NCI-H526 treated with DMSO at 0.1 percent for 48 hours (cell line): ENCODE data around the gene SHPK.

Experiments used
- DNase-seq: peaks from one replicate; lab custom pipeline; 2025; lab: John Stamatoyannopoulos, UW

Gene SHPK

DNA sequence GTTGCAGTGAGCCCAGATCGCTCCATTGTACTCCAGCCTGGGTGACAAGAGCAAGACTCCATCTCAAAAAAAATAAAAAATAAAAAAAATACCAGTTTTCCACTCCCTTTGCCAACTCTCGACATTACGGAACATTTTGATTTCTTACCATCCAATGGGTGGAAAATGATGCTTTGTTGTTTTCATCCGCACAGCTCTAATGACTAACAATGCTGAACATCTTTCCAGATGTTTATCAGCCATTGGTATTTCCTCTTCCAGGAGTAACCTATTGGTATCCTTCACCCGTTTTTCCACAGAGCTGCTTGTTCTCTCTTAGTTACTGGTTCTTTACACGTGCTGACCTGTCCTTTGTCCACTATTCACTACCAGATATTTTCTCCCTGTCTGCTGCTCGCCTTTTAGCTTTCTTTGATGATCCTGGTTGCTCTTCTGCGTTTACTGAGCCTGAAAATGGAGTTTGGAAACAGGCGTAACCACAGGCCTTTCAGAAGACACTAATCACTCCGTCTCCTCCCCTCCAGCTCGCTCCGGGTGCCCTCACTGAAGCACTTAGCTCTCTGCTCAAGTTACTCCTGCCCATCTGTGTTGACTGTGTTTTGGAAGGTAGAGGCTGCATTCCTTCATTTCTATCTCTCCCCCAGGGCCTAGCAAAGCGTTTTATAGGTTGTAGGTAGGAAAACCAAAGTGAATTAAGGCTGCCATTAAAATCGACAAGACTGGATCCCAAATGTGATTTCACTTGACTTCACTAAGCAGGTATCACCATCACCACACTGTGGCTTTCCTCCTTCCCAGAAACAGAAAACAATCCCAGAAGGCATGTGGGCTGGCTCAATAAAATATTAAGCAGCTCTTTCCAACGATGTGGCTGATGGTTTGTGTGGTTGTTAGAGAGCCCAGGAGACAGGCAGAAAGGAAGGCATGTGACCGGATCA lies 8.9 kb downstream of the SHPK start:
- no peak for DNase-seq

DNA sequence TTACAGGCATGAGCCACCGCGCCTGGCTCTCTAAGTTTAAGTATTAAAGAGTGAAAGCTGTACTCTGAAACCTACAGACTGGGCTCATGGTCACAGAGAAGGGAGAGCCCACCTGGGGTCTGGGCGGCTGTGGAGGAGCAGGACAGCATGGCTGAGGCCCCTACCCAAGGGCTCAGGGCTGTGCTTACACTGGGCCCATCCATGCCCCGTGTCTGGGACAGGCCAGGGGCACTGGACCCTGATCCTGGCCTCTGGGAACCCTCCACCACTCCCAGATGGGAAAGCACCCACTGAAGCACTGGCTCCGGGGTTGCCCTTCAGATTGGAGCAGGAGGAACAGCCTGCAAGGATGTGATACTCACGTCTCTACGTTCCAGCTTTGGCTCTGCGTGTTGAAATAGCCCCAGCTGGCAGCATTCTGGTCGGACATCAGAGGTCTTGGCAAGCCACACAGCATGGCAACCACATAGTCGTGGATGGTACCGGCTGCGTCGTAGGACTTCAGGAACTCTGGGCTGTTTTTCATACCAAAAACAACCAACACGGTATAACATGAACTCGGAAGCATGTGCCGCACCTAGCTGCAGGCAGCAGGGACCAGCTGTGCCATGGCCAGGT lies 13.0 kb downstream of the SHPK start:
- no peak for DNase-seq

DNA sequence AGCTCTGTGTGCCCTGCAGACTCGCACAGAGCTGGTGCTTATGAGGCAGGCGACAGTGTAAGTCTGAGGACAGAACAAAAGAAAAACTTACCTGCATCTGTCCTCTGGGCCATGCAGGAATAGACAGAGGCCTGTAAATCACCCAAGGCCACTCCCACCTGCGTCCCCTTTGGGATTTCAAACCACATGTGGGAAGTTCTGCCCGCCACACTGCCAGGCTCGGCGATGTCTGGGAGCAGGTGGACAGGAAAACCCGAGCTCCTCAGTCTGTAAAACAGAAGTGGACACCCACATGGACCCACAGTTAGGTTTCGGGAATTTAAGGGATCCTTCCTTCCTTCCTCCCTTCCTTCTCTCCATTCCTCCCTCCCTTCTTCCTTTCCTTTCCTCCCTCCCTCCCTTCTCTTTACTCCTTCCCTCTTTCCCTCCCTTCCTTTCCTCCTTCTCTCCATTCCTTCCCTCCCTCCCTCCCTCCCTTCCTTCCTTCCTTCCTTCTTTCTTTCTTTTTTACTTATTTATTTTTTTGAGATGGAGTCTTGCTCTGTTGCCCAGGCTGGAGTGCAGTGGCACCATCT lies 14.8 kb downstream of the SHPK start:
- DNase-seq = no peak

DNA sequence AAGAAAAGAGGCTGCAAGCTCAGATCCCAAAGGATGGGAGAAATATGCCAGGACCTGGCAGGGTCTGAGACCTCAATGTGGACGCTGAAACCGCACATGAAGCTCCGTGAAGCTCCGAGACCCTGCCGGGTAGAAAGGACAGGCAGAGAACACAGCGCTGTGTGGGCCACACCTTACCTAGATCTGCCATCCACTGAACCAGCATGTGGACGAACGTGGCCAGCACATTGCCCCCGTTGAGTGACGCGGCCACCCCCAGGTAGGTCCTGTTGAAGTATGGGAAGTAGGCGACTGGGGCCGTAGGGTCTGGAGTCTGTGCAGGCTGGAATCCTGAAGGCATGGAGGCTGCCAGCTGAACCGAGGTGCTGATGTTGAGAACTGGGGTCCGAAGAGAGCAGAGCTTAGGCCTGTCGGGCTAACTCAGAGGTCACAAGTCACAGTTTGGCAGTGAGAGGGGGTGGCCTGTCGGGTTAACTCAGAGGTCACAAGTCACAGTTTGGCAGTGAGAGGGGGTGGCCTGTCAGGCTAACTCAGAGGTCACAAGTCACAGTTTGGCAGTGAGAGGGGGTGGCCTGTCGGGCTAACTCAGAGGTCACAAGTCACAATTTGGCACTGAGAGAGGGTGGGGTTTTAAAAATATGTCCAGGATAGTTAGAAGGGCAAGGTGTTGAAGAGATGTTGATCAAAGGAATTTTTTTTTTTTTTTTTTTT lies 20.7 kb downstream of the SHPK start:
- no peak for DNase-seq

DNA sequence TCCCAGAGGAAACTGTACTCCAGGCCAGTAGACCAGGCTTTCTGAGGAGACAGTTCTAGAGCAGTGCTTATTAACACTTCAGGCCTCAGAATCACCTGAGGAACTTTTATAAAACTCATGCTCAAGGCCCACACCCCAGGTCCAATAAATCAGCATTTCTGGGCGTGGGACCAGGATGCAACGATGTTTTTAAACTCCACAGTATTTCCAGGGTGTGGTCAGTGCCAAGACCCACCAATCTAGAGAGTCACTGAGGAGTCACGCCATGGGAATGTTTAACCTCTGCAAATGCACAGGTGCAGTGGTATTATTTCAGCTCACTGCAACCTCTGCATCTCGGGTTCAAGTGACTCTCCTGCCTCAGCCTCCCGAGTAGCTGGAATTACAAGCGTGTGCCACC lies 22.9 kb downstream of the SHPK start:
- DNase-seq = no peak

DNA sequence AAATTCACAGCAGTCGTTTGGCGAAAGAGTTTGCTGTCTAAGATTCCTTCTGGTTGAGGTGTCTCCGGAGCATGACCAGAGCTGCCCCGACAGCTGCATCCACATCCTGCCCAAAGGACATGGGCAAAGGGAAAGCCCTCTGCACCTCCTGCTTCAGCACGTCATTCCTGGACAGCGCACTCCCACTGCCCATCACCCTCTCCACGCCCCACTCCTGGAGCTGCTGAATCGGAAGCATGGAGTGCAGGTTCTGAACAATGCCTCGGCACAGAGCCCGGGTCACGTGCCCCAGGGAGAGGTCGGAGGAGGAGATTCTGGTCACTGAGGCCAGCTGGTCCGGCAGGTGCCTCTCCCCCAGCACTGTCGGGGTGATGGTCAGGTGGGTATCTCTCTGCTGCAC lies 25.5 kb downstream of the SHPK start:
- DNase-seq = no peak

DNA sequence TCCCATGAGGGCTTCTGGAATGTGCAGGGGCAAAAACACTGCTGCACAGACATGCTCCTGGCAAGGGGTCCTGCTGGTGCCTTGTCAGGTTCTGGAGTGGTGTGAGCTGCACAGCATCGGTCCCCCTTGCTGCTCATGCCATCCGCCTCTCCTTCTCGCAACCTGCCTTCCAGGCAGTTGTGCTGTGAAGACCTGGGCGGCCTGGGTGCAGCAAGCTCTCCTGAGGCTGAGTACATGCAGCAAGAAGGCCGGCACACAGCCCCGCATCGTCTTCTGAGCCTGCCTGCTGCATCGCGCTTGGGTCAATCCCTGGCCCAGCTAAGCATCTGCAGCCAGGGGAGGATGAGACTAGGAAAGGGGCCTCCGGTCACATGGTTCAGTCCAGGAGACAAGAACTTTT lies 26.4 kb downstream of the SHPK start:
- DNase-seq = no peak

DNA sequence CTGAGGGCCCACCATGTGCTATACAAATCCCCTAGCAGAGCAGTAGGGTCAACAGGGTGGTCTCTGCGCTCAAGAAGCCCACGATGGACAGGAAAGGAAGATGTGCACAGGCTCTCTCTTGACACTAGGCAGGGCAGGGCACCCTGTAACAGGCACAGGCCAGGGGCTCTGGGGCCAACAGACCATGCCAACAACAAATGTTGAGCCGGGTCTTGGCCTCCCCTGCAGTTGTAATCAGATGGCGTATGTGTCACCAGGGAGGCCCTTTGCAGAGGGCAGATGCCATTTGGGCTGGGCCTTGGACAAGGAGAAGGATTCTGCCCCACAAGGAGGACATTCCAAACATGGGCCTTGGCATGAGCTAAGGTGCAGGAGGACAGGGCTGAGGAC lies 32.2 kb downstream of the SHPK start:
- no peak for DNase-seq

DNA sequence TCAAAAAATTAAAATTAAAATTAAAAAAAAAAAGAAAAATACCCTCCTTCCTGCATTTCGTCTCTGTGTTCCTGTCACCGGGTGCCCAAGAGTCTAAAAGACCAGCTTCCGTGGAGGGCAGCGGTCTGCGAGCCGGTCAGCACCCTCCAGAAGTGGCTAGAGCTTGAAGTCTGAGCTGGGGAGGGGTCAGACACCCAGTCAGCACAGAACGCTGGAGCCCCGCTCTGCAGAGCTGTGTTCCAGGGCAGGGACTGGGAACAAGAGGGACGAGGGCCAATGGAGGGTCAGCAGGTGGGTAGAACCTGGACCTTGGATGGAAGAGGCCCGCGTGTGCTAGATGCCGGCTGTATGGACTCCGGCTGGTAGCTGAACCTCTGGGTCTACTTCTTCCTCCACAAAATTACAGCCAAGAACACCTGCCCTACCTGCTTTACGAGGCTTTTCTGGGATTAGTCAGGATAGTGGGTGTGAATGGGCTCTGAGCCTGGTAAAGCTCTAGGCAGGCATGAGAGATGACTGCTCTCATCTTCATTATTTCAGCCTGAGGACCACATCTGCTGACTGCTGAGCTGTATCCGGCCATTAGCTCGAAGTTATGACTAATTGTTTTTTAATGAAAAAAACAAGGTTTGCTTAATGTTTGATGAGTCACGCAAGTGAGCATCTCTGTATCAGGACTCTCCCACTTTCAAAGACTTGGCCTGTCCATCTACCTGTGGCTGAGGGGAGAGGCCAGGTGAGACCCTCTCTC lies 32.8 kb downstream of the SHPK start:
- DNase-seq = no peak

DNA sequence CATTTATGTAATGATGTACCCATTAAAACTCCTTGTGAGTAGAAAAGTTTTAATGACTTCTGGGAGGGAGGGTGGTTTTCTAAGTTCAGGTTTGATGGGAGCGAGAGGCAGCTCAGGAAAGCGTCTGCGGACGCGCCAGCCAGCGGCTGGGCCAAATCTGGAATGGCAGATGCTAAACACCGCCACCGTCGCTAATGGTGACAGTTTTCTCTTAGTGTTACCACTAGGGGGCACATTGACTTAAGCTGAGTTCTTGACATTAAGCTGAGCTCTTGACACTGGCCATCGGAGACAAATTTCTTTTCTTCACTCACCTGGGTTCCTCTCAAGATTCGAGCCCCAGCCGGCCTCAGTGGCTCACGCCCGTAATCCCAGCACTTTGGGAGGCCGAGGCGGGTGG lies 33.6 kb downstream of the SHPK start:
- no peak for DNase-seq

DNA sequence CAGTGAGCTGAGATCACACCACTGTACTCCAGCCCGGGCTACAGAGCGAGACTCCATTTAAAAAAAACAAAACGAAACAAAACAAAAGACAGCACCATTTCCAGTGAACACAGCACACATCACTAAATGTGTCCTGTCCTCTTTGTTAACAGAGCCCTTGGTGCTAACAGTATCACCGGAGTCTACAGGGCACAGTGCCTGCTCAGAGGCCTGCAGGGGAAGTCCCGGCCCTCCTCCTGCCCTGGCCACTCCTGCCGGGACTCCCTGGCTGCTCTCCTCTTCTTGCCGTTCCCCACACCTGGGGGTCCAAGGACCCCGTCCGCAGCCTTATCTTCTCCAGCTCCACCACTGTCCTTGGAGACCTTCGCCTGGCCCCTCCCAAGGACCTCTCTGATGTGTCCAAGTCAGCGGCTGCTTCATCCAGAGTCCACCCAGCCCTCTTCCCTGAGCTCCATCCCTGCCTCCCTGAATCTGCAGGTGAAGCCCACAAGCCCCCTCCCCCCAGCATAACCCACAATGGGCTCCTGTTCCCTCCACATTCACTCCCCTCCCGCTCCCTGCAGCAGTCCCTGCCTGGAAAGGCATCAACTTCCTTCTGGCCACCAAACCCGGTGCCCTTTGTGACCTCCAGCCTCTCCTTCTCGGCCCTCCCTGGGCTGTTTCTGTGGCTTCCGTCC lies 35.4 kb downstream of the SHPK start:
- DNase-seq = no peak

DNA sequence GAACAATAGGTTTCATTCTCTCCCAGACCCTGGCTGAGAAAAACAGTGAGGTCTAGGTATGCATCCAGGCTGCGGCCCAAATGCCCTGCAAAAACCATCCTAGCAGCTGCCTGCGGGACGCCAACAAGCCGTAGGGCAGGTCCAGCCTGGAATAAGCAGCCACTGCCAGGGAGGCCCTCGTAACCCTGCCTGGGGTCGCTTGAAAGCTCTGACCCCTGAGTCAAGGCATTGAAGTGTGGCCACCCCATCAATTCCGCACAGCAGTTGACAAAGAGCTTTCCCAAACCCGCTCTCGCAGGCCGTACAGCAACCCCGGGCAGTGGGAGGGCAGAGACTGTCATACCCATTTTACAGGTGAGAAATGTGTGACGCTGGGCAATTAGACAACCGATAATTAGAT lies 38.0 kb downstream of the SHPK start:
- DNase-seq = no peak

DNA sequence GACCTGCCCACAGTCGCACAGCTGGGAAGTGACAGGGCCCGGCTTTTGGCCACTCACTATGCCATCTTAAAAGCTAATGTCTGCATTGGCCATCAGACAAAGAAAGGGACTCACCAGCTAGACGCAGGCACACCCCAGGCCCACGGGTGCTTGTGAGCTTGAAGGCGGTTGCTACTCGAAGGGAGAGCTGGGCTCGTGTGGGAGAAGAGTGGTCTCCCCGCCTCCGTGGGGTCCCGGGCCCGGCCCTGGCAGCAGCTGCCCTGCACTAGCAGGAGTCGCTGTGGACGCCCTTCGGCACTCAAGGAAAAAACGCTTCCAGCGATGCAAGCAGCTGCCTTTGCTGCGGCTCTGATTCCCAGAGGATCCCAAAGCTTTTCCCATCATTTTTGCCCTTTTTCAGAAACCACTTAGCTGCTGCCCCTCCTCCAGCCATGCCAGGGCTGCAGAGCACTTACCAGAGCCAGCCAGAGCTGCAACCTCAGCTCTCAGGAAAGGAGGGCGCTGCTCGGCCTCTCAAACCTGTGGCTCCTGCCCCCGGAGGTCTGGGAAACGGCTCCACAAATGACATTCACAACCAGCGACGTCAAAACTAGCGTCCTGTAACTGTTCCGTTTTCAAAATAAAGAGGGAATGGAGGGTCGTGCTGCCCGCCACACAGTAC lies 39.1 kb downstream of the SHPK start:
- no peak for DNase-seq

DNA sequence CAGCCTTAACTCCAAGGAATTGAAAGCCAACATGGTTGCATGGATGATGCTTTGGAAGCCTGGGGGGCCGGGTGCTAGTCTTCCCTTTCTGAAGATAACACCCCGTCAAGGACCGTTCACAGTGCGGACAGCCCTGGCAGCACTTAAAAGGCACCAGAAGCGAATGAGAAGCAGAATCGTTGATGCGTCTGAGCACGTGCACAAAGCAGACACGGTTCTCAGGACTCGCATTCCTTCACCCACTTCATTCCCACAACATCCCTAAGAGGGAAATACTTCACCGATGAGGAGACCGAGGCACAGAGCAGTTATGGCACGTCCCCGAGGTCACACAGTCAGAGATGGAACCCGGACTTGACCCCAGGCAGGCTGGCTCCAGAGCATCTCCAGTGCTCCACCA lies 41.1 kb downstream of the SHPK start:
- DNase-seq = no peak

DNA sequence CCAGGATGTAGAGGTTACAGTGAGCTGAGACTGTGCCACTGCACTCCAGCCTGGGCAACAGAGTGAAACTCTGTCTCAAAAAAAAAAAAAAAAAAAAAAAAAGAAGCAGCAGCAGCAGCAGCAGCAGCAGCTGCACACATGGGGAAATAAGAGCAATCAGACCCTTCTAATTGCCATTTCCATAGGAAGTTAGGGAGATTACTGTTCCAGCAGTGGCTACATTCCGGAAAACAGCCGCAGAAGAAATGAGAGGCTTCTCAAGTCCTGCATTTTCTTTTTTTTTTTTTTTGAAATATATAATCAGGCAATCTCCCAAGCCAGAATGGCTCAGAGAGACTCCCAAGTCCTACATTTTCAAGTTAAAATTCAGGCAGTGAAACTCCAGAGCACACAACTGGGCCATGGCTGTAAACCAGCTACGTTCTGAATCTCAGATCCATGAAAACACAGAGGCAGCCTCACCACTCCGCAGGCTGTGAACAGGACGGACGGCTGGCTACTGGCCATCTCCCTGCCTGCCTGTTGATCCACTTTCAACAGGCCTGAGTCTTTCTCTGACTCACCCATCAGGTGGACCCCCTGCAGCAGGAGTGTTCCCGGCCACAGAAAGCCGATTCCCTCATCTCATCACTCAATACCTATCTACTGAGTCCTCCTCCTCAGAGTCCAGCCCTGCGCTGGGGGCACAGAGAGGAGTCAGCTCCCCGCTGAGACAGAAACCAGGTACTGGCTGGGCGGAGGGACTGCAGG lies 41.8 kb downstream of the SHPK start:
- DNase-seq = no peak

DNA sequence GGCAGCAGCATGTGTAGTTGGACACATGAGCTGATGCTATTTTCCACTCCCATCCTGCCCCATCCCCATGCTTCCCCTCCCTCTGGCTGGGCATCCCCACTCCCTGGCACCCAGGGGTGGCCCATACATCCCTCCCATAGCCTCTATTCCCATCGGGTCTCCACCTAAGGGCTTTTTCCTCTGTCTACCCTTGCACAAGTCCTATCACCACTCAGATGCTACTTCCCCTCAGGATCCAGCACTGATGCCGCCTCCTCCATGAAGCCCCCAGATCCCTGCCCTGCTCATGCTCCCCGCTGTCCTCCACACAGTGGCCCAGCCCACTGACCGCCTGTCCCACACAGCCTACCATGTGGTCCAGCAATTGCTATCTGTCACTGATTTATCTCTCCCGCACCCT lies 42.7 kb downstream of the SHPK start:
- DNase-seq = no peak

DNA sequence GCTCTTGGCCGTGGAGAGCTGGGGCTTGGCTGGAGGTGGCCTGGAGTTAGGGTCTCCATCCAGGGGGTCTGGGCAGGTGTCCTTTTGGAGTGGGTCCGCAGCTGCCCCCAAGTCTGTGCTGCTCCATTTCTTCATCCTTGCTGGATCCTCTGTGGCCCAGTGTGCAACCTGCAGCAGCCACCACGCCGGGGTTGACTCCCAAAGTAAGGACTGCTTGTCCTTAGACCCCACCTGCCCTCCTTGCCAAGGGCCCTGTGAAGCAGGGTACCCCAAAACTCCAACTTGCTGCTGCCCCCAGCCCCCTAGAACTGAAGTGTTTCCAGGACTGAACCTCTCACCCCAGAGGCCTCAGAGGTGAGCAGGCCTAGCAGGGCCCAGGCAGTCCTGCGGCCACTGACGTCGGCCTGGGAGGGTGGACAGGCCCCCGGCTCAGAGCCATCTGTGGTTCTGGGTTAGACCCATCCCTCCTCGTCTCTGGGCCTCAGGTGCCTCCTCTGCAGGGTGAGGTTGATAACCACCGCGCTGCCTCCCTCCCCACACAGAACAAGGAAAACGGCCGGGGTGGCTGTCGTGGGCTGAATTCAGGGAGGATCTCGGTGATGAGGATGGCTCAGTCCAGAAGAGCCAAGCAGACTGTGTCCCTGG lies 43.7 kb downstream of the SHPK start:
- DNase-seq = no peak

DNA sequence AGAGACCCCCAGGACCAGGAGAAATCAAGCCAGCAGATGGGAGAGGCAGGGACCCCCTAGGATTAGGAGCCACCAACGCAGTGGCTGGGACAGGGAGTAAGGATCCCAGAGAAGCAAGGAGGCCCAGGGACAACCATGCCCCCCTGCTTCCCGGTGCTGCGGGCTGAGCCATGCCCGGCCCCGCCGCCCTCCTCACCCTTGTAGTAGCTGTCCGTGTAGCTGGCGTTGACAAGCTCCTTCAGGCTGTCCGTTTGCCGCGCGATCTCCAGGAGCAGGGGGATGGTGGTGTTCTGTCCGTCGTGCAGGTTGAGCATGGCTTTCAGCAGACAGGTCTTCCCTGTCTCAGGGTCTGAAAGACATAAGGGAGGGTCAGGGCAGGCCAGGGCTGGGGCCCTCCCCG lies 45.3 kb downstream of the SHPK start:
- DNase-seq = no peak

DNA sequence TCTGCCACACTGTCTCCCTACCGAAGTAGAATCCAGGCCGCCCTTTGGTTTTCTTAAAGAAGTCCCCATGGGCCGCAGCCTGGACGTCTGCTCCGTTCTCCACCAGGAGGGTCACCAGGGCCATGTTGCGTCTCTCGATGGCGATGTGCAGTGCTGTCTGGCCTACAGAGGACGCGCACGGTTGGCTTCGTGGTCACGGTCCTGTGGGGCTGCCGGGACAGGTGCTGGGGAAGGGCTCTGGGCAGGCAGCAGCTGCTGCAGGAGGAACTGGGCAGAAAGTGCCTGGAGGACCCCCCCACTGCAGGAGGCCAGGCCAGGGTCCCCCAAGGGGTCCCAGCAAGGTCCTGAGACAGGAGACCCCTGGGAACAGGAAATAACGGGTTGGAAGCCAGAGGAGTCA lies 45.8 kb downstream of the SHPK start:
- no peak for DNase-seq

DNA sequence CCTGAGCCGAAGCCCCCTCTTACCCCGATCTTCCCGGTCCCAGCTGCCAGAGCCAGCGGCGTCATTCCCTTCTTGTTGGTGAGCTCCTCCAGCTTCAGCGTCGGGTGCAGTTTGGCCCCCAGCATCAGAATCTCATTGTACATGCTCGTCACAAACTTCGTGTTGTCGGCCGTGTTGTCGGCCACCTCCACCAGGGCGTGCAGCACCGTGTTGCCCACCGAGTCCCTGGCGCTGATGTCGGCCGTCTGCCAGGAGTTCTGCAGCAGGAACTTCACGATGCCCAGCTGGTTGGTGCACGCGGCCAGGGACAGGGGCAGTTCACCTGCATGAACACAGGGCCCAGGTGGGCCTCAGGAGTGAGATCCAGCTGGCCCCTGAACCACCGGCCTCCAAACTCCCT lies 46.3 kb downstream of the SHPK start:
- no peak for DNase-seq
